GM18951 (cell line): ENCODE measurements around the gene UNC13D.

Source experiments
- POLR2A ChIP-seq: IDR thresholded peaks from 4 replicates; pipeline ENCODE4 v1.6.1; 2011; ENCODE audit warnings: mild to moderate bottlenecking; ENCODE audit not compliant: insufficient read length, insufficient read depth; ENCODE audit errors: extremely low read depth
- in situ Hi-C: fragments of 300-500 bp; cut with MboI; formaldehyde crosslinking; loops from one replicate; pipeline ENCODE4 v1.12.0; 2022; ENCODE audit warnings: low sequenced_read_pairs, mixed read lengths, inconsistent platforms; ENCODE audit not compliant: unreplicated experiment

UNC13D gene

GRCh38 chr17:75810216-75810615 is 34.0 kb downstream of the UNC13D start:
- TF ChIP-seq POLR2A: no peak
- in situ Hi-C loops: no loop called here

GRCh38 chr17:75809631-75810111 is 34.5 kb downstream of the UNC13D start:
- no peak for TF ChIP-seq POLR2A
- in situ Hi-C loops: no loop called here

- in situ Hi-C loops: no loop called here
- TF ChIP-seq POLR2A: no peak
Observed at GRCh38 chr17:75808905-75809621, 35.1 kb downstream of the UNC13D start.

GRCh38 chr17:75808549-75808904 is 35.7 kb downstream of the UNC13D start:
- in situ Hi-C loops: no loop called here
- no peak for TF ChIP-seq POLR2A

GRCh38 chr17:75807861-75808260 is 36.3 kb downstream of the UNC13D start:
- TF ChIP-seq POLR2A: no peak
- in situ Hi-C loops: no loop called here

GRCh38 chr17:75806822-75807500 is 37.2 kb downstream of the UNC13D start:
- in situ Hi-C loops: no loop called here
- no peak for TF ChIP-seq POLR2A

GRCh38 chr17:75803883-75804282 is 40.3 kb downstream of the UNC13D start:
- in situ Hi-C loops: no loop called here
- TF ChIP-seq POLR2A: no peak

GRCh38 chr17:75799402-75799801 is 44.8 kb downstream of the UNC13D start:
- in situ Hi-C loops: no loop called here
- no peak for TF ChIP-seq POLR2A

- in situ Hi-C loops: no loop called here
- TF ChIP-seq POLR2A: no peak
Observed at GRCh38 chr17:75795820-75796607, 48.2 kb downstream of the UNC13D start.

GRCh38 chr17:75793460-75793859 is 50.7 kb downstream of the UNC13D start:
- in situ Hi-C loops: no loop called here
- TF ChIP-seq POLR2A: no peak

GRCh38 chr17:75791254-75791653 is 53.0 kb downstream of the UNC13D start:
- in situ Hi-C loops: no loop called here
- TF ChIP-seq POLR2A: no peak

GRCh38 chr17:75785016-75785890 is 59.0 kb downstream of the UNC13D start:
- in situ Hi-C loops: no loop called here
- TF ChIP-seq POLR2A: peak; percentile 89
